Activated CD8-positive, alpha-beta T cell treated with anti-CD3 and anti-CD28 coated beads, Interleukin-2, amount 10 ng/mL, durations not matched to agents 7 days and 5 days (primary cell): ENCODE measurements around the gene CEMIP. TPM values are rescaled to one million over a fixed set of nuclear protein-coding genes. Genes with fewer than 3 reads are reported as not detected.

Experiments
- ATAC-seq: fragments of 150-1000 bp; cut with Tn5 transposase; one replicate; pipeline ENCODE4 v1.10.0; 2021; ENCODE audit warnings: moderate library complexity
- CTCF ChIA-PET: fragments of 350-600 bp; sonication (Branson Sonifier 250); formaldehyde crosslinking; loops from one replicate; lab custom pipeline; 2021; ENCODE audit warnings: antibody characterized with exemption; lab: Charles Lee
- POLR2A ChIA-PET: fragments of 350-600 bp; sonication (Branson Sonifier 250); formaldehyde crosslinking; loops from one replicate; lab custom pipeline; 2021; ENCODE audit warnings: antibody characterized with exemption; lab: Charles Lee
- DNase-seq: peaks from one replicate; pipeline ENCODE4 v3.0.0-alpha.2; 2020
- H3K27ac Mint-ChIP-seq: one replicate; pipeline ENCODE4 v1.8.0; 2021; ENCODE audit warnings: mild to moderate bottlenecking, mixed read lengths
- H3K27me3 Mint-ChIP-seq: one replicate; pipeline ENCODE4 v1.8.0; 2021; ENCODE audit warnings: low read depth, mixed read lengths
- H3K36me3 Mint-ChIP-seq: one replicate; pipeline ENCODE4 v1.8.0; 2021; ENCODE audit warnings: low read depth, mixed read lengths
- H3K4me1 Mint-ChIP-seq: one replicate; pipeline ENCODE4 v1.8.0; 2021; ENCODE audit warnings: low read depth, mixed read lengths
- H3K4me3 Mint-ChIP-seq: one replicate; pipeline ENCODE4 v1.8.0; 2021; ENCODE audit warnings: mild to moderate bottlenecking, mixed read lengths
- H3K9me3 Mint-ChIP-seq: one replicate; pipeline ENCODE4 v1.8.0; 2022; ENCODE audit warnings: mixed read lengths; ENCODE audit not compliant: insufficient read depth
- total RNA-seq, 2 experiments: library from RNA; stranded (reverse); gene quantifications; one replicate each; pipeline ENCODE4 v1.2.3, GENCODE V29; 2021

Gene CEMIP
- total RNA-seq, 2 experiments from 2014 or later, result not detected

DNA sequence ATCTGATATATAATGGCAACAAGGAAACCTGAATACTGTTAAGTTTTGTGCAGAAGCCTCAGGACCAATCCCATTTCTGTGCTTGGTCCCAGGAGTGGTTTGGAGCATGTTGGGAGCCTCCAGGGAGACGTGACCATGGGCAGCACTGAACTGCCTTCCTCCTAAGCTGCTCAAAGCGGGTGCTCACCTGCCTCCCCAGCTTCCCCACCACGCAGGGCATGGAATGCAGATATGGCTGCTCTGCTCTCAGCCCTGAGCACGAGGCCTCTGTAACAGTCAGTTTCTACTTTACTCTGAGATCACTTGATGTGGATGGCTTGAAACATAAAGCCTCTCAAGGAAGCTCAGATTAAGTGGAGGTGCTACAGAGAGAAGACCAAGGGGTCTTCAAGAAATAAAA, 161.2 kb downstream of the CEMIP start:
- H3K4me1 Mint-ChIP-seq, result no peaks in the 10 kb centered on the region
- ATAC-seq (no peak), DNase-seq (no peak)
- no peak overlapping the region for H3K4me3 Mint-ChIP-seq
- H3K9me3 Mint-ChIP-seq, result no peaks in the 10 kb centered on the region
- H3K27ac Mint-ChIP-seq, result no peak overlapping the region
- no peaks in the 10 kb centered on the region for H3K27me3 Mint-ChIP-seq
- ChIA-PET POLR2A (interaction anchor here (0.6 kb wide), 1 partner anchor 809 kb away, joined by 3 read pairs; no protein-coding TSS in a partner anchor), CTCF (interaction anchor here (0.8 to 1.4 kb wide), 3 partner anchors 20 to 164 kb away, joined by 3 to 4 read pairs (median 3); no protein-coding TSS in a partner anchor)
- H3K36me3 Mint-ChIP-seq, result peaks cover 9% of the 10 kb centered on the region

- Mint-ChIP-seq H3K9me3 (no peaks in the 10 kb centered on the region), H3K36me3 (peaks cover 9% of the 10 kb centered on the region), H3K27me3 (no peaks in the 10 kb centered on the region), H3K4me3 (no peak overlapping the region), H3K27ac (no peak overlapping the region), H3K4me1 (no peaks in the 10 kb centered on the region)
- DNase-seq (no peak), ATAC-seq (no peak)
- ChIA-PET CTCF (no interaction called here), POLR2A (interaction anchor here (0.6 kb wide), 1 partner anchor 809 kb away, joined by 3 read pairs; no protein-coding TSS in a partner anchor)
Observed at GRCh38 chr15:80940851-80941250, 161.7 kb downstream of the CEMIP start.

GRCh38 chr15:80942266-80942665, 163.1 kb downstream of the CEMIP start:
- POLR2A ChIA-PET, result no interaction called here
- Mint-ChIP-seq H3K4me1 (no peaks in the 10 kb centered on the region), H3K27me3 (no peaks in the 10 kb centered on the region), H3K36me3 (peaks cover 10% of the 10 kb centered on the region), H3K27ac (no peak overlapping the region), H3K9me3 (no peaks in the 10 kb centered on the region), H3K4me3 (no peak overlapping the region)
- ATAC-seq, result no peak
- no peak for DNase-seq
- CTCF ChIA-PET, result no interaction called here

DNA sequence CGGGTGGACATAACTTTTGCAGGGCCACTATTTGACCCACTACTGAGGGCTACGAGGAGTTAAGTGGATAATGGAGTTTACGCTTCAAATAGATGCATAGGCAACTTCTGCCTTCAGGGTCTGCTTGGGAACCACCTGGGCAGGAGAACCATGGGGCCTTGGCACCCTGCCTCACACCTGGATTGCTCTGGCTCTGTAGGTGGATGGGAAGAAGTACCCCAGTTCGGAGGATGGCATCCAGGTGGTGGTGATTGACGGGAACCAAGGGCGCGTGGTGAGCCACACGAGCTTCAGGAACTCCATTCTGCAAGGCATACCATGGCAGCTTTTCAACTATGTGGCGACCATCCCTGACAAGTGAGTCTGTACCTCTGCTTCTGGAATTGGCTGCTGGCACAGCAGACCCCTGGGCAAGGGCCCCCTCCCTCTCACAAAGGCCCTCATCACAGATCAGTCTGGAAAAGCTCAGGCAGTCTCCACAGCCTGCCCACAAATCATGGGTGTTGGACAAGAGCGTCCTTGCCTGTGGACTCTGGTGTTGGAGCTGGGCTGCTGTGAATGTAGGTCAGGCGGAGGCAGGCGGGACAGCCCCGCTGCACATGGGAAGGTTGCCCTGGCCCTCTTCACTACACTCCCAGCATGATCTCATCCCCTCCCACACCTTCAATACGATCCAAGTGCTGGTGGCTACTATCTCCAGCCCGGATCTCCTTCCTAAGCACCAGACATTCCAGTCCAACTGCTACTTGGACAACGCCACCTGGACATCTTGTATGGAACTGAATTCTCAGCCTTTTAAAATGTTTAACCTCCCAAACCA, 163.8 kb downstream of the CEMIP start:
- Mint-ChIP-seq H3K9me3 (no peaks in the 10 kb centered on the region), H3K36me3 (peaks cover 10% of the 10 kb centered on the region), H3K27ac (no peak overlapping the region), H3K4me3 (no peak overlapping the region), H3K27me3 (no peaks in the 10 kb centered on the region), H3K4me1 (no peaks in the 10 kb centered on the region)
- ATAC-seq (no peak), DNase-seq (no peak)
- ChIA-PET POLR2A (no interaction called here), CTCF (interaction anchor here (0.6 kb wide), 1 partner anchor 25 kb away, joined by 3 read pairs; no protein-coding TSS in a partner anchor)

DNA sequence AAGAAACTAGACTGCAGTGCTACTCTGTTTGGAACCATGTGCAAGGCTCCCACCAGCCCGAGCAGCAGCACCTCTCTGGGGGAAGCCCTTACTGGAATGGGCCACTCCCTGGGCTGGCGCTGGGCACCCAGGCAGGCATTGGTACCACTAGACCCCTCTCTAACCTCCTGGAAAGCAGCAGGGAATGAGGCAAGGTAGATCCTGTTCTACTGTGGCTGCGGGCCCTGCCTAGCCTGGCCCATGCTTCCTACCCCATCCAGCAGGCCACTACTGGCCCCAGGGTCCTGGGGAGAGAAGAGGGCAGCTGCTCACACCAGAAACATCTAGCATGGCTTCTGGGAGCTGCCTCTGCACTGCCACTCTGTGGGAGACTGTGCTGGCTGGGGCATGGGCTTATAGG, 165.6 kb downstream of the CEMIP start:
- no peak overlapping the region for H3K27ac Mint-ChIP-seq
- DNase-seq, result no peak

DNA sequence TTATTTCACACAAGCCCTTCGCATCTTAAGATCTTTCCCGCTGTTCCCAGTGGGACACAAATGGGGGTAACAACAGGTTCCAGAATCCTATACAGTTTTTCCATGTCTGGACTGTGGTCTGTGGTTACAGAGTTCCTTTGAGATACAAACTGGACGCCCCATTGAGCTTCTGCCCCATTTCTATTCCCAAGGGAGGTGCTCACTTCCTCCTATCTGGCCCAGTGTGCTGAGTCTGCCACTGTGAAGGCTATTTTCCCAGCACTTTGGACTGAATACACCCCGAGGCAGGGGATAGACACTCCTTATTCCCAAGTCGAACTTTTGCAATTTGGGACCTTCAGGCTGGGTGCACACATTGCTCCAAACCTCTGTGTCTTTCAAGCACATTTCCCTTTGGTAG, 166.4 kb downstream of the CEMIP start:
- CTCF ChIA-PET, result interaction anchor here (0.7 kb wide), 1 partner anchor 25 kb away, joined by 3 read pairs; no protein-coding TSS in a partner anchor
- Mint-ChIP-seq H3K4me3 (no peak overlapping the region), H3K36me3 (peaks cover 14% of the 10 kb centered on the region), H3K27ac (no peak overlapping the region), H3K9me3 (no peaks in the 10 kb centered on the region), H3K27me3 (no peaks in the 10 kb centered on the region), H3K4me1 (peaks cover under 1% of the 10 kb centered on the region)
- ATAC-seq (no peak), DNase-seq (no peak)
- POLR2A ChIA-PET, result no interaction called here

More for the DNA sequence above, 165.6 kb downstream of the CEMIP start:
- Mint-ChIP-seq H3K36me3 (peaks cover 13% of the 10 kb centered on the region), H3K9me3 (no peaks in the 10 kb centered on the region), H3K4me1 (no peaks in the 10 kb centered on the region), H3K27me3 (no peaks in the 10 kb centered on the region), H3K4me3 (no peak overlapping the region)
- ATAC-seq, result no peak
- POLR2A ChIA-PET, result no interaction called here
- CTCF ChIA-PET, result no interaction called here

- ATAC-seq (no peak), DNase-seq (no peak)
- ChIA-PET POLR2A (no interaction called here), CTCF (interaction anchor here (0.6 to 0.7 kb wide), 2 partner anchors 23 to 24 kb away, joined by 3 read pairs; no protein-coding TSS in a partner anchor)
- H3K27ac Mint-ChIP-seq, result no peak overlapping the region
- H3K27me3 Mint-ChIP-seq, result no peaks in the 10 kb centered on the region
- peaks cover 16% of the 10 kb centered on the region for H3K36me3 Mint-ChIP-seq
- peaks cover 3% of the 10 kb centered on the region for H3K4me1 Mint-ChIP-seq
- no peaks in the 10 kb centered on the region for H3K9me3 Mint-ChIP-seq
- H3K4me3 Mint-ChIP-seq, result no peak overlapping the region
Observed at GRCh38 chr15:80946576-80946975, 167.4 kb downstream of the CEMIP start.

GRCh38 chr15:80948651-80949292, 169.6 kb downstream of the CEMIP start:
- ATAC-seq (no peak), DNase-seq (no peak)
- peaks cover 3% of the 10 kb centered on the region for H3K4me1 Mint-ChIP-seq
- H3K4me3 Mint-ChIP-seq, result no peak overlapping the region
- H3K27me3 Mint-ChIP-seq, result no peaks in the 10 kb centered on the region
- ChIA-PET POLR2A (no interaction called here), CTCF (interaction anchor here (0.8 to 1.7 kb wide), 2 partner anchors 22 to 317 kb away, joined by 3 to 6 read pairs; no protein-coding TSS in a partner anchor)
- no peak overlapping the region for H3K27ac Mint-ChIP-seq
- H3K36me3 Mint-ChIP-seq, result peaks cover 16% of the 10 kb centered on the region
- no peaks in the 10 kb centered on the region for H3K9me3 Mint-ChIP-seq

- DNase-seq (no peak), ATAC-seq (no peak)
- no peak overlapping the region for H3K4me3 Mint-ChIP-seq
- H3K4me1 Mint-ChIP-seq, result peaks cover 3% of the 10 kb centered on the region
- no peaks in the 10 kb centered on the region for H3K27me3 Mint-ChIP-seq
- POLR2A ChIA-PET, result no interaction called here
- no peak overlapping the region for H3K27ac Mint-ChIP-seq
- peaks cover 16% of the 10 kb centered on the region for H3K36me3 Mint-ChIP-seq
- CTCF ChIA-PET, result interaction anchor here (1.0 to 1.4 kb wide), 2 partner anchors 20 to 173 kb away, joined by 3 to 7 read pairs; no protein-coding TSS in a partner anchor
- H3K9me3 Mint-ChIP-seq, result no peaks in the 10 kb centered on the region
Observed at GRCh38 chr15:80949756-80950155, 170.6 kb downstream of the CEMIP start.

DNA sequence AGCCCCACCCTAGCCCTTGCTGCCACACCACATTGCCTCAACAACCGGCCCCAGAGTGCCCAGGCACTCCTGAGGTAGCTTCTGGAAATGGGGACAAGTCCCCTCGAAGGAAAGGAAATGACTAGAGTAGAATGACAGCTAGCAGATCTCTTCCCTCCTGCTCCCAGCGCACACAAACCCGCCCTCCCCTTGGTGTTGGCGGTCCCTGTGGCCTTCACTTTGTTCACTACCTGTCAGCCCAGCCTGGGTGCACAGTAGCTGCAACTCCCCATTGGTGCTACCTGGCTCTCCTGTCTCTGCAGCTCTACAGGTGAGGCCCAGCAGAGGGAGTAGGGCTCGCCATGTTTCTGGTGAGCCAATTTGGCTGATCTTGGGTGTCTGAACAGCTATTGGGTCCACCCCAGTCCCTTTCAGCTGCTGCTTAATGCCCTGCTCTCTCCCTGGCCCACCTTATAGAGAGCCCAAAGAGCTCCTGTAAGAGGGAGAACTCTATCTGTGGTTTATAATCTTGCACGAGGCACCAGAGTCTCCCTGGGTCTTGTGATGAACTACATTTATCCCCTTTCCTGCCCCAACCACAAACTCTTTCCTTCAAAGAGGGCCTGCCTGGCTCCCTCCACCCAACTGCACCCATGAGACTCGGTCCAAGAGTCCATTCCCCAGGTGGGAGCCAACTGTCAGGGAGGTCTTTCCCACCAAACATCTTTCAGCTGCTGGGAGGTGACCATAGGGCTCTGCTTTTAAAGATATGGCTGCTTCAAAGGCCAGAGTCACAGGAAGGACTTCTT, 171.3 kb downstream of the CEMIP start:
- ChIA-PET POLR2A (no interaction called here), CTCF (interaction anchor here (1.0 to 1.4 kb wide), 2 partner anchors 19 to 174 kb away, joined by 3 to 7 read pairs; no protein-coding TSS in a partner anchor)
- Mint-ChIP-seq H3K27ac (no peak overlapping the region), H3K9me3 (no peaks in the 10 kb centered on the region), H3K4me1 (peaks cover 3% of the 10 kb centered on the region), H3K4me3 (no peak overlapping the region), H3K36me3 (peaks cover 16% of the 10 kb centered on the region), H3K27me3 (no peaks in the 10 kb centered on the region)
- ATAC-seq (no peak), DNase-seq (no peak)

GRCh38 chr15:80951941-80952340, 172.8 kb downstream of the CEMIP start:
- Mint-ChIP-seq H3K4me1 (peaks cover 5% of the 10 kb centered on the region), H3K9me3 (no peaks in the 10 kb centered on the region), H3K36me3 (peaks cover 16% of the 10 kb centered on the region), H3K27ac (no peak overlapping the region), H3K27me3 (no peaks in the 10 kb centered on the region), H3K4me3 (no peak overlapping the region)
- ChIA-PET CTCF (no interaction called here), POLR2A (no interaction called here)
- no peak for ATAC-seq
- no peak for DNase-seq
